Transverse colon (tissue), 4 donors: ENCODE measurements around the gene RABGAP1L. TPM values are rescaled to one million over a fixed set of nuclear protein-coding genes. Genes with fewer than 3 reads are reported as not detected.

Experiments
- DNase-seq: peaks from one replicate; pipeline ENCODE4 v3.0.0-alpha.2; 2019
- H3K27ac ChIP-seq, 4 donors: fragments of 200-600 bp; sonication (generic); 2 replicates each; pipeline ENCODE4 v1.5.1; 2016 to 2018; ENCODE audit warnings: inconsistent platforms in 4 of 4
- H3K27me3 ChIP-seq: fragments of 200-600 bp; sonication (generic); 2 replicates; pipeline ENCODE4 v1.5.1; 2017; ENCODE audit warnings: inconsistent platforms
- H3K36me3 ChIP-seq, 4 donors: fragments of 200-600 bp; sonication (generic); 2 replicates each; pipeline ENCODE4 v1.5.1; 2017 to 2019; ENCODE audit warnings: inconsistent platforms in 4 of 4
- H3K4me1 ChIP-seq, 4 donors: fragments of 200-600 bp; sonication (generic); 2 replicates each; pipeline ENCODE4 v1.5.1; 2017 to 2020; ENCODE audit warnings: inconsistent platforms in 4 of 4
- H3K4me3 ChIP-seq, 4 donors: fragments of 200-600 bp; sonication (generic); 1 replicate in 1 of 4; 2 replicates in 3 of 4; pipeline versions ENCODE4 v1.5.1 to v1.6.1; 2017 to 2019; ENCODE audit warnings: inconsistent platforms in 4 of 4
- H3K9me3 ChIP-seq, 2 donors: fragments of 200-600 bp; sonication (generic); 2 replicates each; pipeline ENCODE4 v1.5.1; 2017 to 2019; ENCODE audit warnings: inconsistent platforms in 2 of 2
- CTCF ChIP-seq, 5 experiments: fragments of 200-600 bp in 3 of 5; fragments of 450-650 bp in 2 of 5; sonication (generic) in 3 of 5; IDR thresholded peaks; 1 replicate in 2 of 5; 2 replicates in 3 of 5; pipeline ENCODE4 v1.5.1; 2016 to 2017; ENCODE audit warnings: antibody characterized with exemption in 5 of 5, inconsistent platforms in 3 of 5, mild to moderate bottlenecking in 2 of 5, moderate library complexity in 1 of 5
- EP300 ChIP-seq: sonication (generic); formaldehyde crosslinking; IDR thresholded peaks from one replicate; pipeline ENCODE4 v1.6.1; 2017; ENCODE audit warnings: antibody characterized with exemption, low read depth
- POLR2A ChIP-seq: fragments of 450-650 bp; IDR thresholded peaks from one replicate; pipeline ENCODE4 v1.6.1; 2016; ENCODE audit warnings: antibody characterized with exemption, mild to moderate bottlenecking, moderate library complexity
- POLR2AphosphoS5 ChIP-seq, 3 donors: sonication (generic); formaldehyde crosslinking; IDR thresholded peaks; one replicate each; pipeline ENCODE4 v1.6.1; 2016; ENCODE audit warnings: antibody characterized with exemption in 3 of 3
- WGBS, 2 donors: methylation state at CpG; one replicate each; pipeline ENCODE4 v1.1.5; 2018; ENCODE audit warnings: low coverage in 1 of 2; 5-methylcytosine and 5-hydroxymethylcytosine counted together
- in situ Hi-C, 4 donors: fragments of 200-750 bp; cut with MboI; loops; one replicate each; pipeline versions ENCODE4 v1.15.0 to v1.15.1; 2017; ENCODE audit warnings: low sequenced_read_pairs in 3 of 4, low pct_ligation_motif_present in 1 of 4, low pct_unique_long_range_greater_than_20kb in 1 of 4
- intact Hi-C: fragments of 100-400 bp; cut with DNase I; formaldehyde crosslinking; loops from one replicate; pipeline ENCODE4 v1.15.1; 2023; ENCODE audit warnings: low total_unique reads
- total RNA-seq, 4 donors: library from RNA; depleted of rRNA; stranded (reverse); fragments of >200 nt; gene quantifications; one replicate each; pipeline ENCODE4 v1.1.0, GENCODE V29; 2016

Gene RABGAP1L
- total RNA-seq, 4 donors from 2014 or later, result 68.9 to 127 (median 99.9) TPM

GRCh38 chr1:174960362-174960761 is 801.0 kb downstream of the RABGAP1L start:
- 91 to 92% methylated on average over 2 of the region's 2 CpGs for WGBS, 2 donors
- in situ Hi-C loops (no loop called here), intact Hi-C loops (no loop called here)
- no peaks in the 10 kb centered on the region for H3K9me3 ChIP-seq
- H3K27ac ChIP-seq, result no peak overlapping the region
- H3K27me3 ChIP-seq, result no peaks in the 10 kb centered on the region
- peaks cover 13 to 26% (median 22%) of the 10 kb centered on the region in 4 donors for H3K4me1 ChIP-seq
- H3K4me3 ChIP-seq, result no peak overlapping the region
- no peaks in the 10 kb centered on the region for H3K36me3 ChIP-seq
- no peak for TF ChIP-seq EP300
- no peak for TF ChIP-seq CTCF (IDR thresholded peaks at IDR 0.05)
- TF ChIP-seq POLR2AphosphoS5 (IDR thresholded peaks at IDR 0.05), result no peak
- TF ChIP-seq POLR2A, result no peak
- DNase-seq, result no peak

- 39 to 40% methylated on average over 2 of the region's 2 CpGs for WGBS, 2 donors
- Histone ChIP-seq H3K9me3 (no peaks in the 10 kb centered on the region), H3K36me3 (no peaks in the 10 kb centered on the region), H3K27me3 (no peaks in the 10 kb centered on the region), H3K4me3 (peak overlapping the region in 1 of 4 donors; percentile 25), H3K4me1 (peaks cover 35 to 59% (median 47%) of the 10 kb centered on the region in 4 donors), H3K27ac (peak overlapping the region; percentile 79 to 85 (median 81))
- TF ChIP-seq EP300 (no peak), POLR2AphosphoS5 (IDR thresholded peaks at IDR 0.05) (no peak), POLR2A (no peak), CTCF (IDR thresholded peaks at IDR 0.05) (no peak)
- in situ Hi-C loops (no loop called here), intact Hi-C loops (no loop called here)
- peak; percentile 44 for DNase-seq
Observed at GRCh38 chr1:174963529-174964125, 804.3 kb downstream of the RABGAP1L start.

GRCh38 chr1:174964261-174964971 is 805.1 kb downstream of the RABGAP1L start:
- H3K9me3 ChIP-seq, result no peaks in the 10 kb centered on the region
- WGBS, 2 donors, result 11 to 24% methylated on average over 5 to 6 of the region's 6 CpGs
- H3K27ac ChIP-seq, result peak overlapping the region; percentile 79 to 85 (median 81)
- TF ChIP-seq EP300 (no peak), POLR2A (peak; percentile 41), POLR2AphosphoS5 (IDR thresholded peaks at IDR 0.05) (peak in 2 of 3 donors; percentile 60 to 70), CTCF (IDR thresholded peaks at IDR 0.05) (no peak)
- H3K27me3 ChIP-seq, result no peaks in the 10 kb centered on the region
- in situ Hi-C loops (no loop called here), intact Hi-C loops (no loop called here)
- H3K4me3 ChIP-seq, result peak overlapping the region in 1 of 4 donors; percentile 25
- DNase-seq, result no peak
- H3K36me3 ChIP-seq, result no peaks in the 10 kb centered on the region
- peaks cover 40 to 65% (median 47%) of the 10 kb centered on the region in 4 donors for H3K4me1 ChIP-seq

GRCh38 chr1:174964972-174965361 is 805.6 kb downstream of the RABGAP1L start:
- TF ChIP-seq POLR2A (no peak), POLR2AphosphoS5 (IDR thresholded peaks at IDR 0.05) (no peak), CTCF (IDR thresholded peaks at IDR 0.05) (no peak), EP300 (no peak)
- Histone ChIP-seq H3K27ac (peak overlapping the region; percentile 79 to 85 (median 81)), H3K4me3 (peak overlapping the region in 1 of 4 donors; percentile 22), H3K4me1 (peaks cover 40 to 65% (median 47%) of the 10 kb centered on the region in 4 donors), H3K36me3 (no peaks in the 10 kb centered on the region), H3K9me3 (no peaks in the 10 kb centered on the region), H3K27me3 (no peaks in the 10 kb centered on the region)
- intact Hi-C loops, result no loop called here
- in situ Hi-C loops, result no loop called here
- WGBS, 2 donors, result 20% methylated on average over 1 of the region's 1 CpG; no CpG with 5 or more reads in 1 of the 2 donors
- DNase-seq, result no peak
